HG03108 (cell line): Measurements from ENCODE around the gene OS9.

Source experiments
- ATAC-seq: cut with Tn5 transposase; IDR thresholded peaks from one replicate; pipeline ENCODE4 v1.9.1; 2021; ENCODE audit warnings: moderate library complexity; ENCODE audit not compliant: unreplicated experiment

OS9 gene

GRCh38 chr12:57750561-57751431, 56.9 kb downstream of the OS9 start:
- ATAC-seq, result no peak

DNA sequence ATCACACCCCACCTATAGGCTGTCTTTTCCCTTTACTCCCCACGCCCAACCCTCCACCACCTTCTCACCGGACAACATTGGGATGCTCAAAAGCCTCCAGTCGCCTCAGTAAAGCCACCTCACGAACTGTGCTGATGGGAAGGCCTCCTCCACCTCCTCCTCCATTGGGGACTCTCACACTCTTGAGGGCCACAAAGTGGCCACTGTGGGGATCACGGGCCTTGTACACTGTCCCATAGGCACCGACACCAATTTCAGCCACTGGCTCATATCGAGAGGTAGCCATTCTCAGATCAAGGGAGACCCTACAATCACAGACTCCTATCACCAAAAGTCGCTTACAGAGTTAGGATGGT, 57.5 kb downstream of the OS9 start:
- no peak for ATAC-seq

- peak; percentile 61 for ATAC-seq
Observed at GRCh38 chr12:57751788-57752667, 58.1 kb downstream of the OS9 start, which contains the start of gene CDK4. Gene CDK4, minus strand, starts transcription at chr12:57752310. Its CDS starts 593 bp downstream, at chr12:57751717.

DNA sequence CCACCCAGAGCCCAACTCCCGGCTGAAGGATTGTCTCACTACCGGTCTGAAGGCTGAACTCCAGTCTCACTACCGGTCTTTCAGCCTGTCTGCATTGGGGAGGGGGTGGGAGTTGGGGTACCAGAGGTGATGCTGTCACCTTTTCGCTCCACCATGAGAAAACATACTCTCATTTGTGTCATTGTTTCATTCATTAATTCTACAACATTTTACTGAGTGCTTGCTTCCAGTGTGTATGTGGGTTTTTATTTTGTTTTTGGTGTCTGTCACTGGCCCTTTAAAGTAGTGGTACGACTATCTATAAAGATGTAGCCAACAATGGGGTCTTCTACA, 58.7 kb downstream of the OS9 start:
- ATAC-seq, result no peak

GRCh38 chr12:57753756-57754337, 59.9 kb downstream of the OS9 start:
- no peak for ATAC-seq

DNA sequence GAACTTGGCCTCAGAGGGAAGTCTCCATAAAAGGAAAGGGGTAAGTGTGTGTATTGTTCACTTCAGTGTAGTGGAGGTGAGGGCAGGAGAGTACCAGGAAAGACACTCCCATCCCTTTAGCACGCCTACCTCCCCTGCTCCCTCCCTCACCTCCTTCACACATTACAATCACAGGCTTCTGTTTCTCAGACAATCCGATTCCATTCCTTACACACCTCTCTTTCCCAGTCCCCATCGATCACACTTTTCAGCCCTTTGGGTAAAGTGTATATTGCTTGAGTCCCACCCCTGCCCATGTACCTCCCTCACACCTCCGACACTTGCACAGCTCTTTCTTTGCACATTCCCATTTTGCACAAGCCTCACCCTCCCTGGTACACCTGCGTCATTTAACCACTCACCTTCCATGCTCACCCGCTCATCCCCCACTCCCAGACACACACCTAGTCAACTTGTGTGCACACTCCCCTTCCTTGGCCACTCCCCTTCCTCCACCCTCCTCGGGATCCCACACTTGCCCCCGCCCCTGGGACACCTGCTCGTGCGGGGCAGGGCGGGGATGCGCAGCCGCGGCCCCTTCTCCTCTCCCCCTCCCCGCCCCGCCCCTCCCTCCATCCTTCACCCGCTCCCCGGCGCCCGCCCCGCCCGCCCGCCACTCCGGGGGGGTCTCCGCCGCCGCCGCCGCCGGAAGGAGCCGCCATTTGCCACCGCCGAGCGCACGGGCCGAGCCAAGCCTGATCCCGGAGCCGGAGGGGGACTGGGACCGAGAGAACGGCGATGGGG, 60.7 kb downstream of the OS9 start, which contains the start of gene MARCHF9:
MARCHF9 (plus strand) TSS at position 693 of the 783 bp plus-strand sequence. CDS start 426 bp downstream, outside the sequence.
- peak; percentile 35 for ATAC-seq

- ATAC-seq, result no peak
Observed at GRCh38 chr12:57755194-57755453, 61.2 kb downstream of the OS9 start.

DNA sequence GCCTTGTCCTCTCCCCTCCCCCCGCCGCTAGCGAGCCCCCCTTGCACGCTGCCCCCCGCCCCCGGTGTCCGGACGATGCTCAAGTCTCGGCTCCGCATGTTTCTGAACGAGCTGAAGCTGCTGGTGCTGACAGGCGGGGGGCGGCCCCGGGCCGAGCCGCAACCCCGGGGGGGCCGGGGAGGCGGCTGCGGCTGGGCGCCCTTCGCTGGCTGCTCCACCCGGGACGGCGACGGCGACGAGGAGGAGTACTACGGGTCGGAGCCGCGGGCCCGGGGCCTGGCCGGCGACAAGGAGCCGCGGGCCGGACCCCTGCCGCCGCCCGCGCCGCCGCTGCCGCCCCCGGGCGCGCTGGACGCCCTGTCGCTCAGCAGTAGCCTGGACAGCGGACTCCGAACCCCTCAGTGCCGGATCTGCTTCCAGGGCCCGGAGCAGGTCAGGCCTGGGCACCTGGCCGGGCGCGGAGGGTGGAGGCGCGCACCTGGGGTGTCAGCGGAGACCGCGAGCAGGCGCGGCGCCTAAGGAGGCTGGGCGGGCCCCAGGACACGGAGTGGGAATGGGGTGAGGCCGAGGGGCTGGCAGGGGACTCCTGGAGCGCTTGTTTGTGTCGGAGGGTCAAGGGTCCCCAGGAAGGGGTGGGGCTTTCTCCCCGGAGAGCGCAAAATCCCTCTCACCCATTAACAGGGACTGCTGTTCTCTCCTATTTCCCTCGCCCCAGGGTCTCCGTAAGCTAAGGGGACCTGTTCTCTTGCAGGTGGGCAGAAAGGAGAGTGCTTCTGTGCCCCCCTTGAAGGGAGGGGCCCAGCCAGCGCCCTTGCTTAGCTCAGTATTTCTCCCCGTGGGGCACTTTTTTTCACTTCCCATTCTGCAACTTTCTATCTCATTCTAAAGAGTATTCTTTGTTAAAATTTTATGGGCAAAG, 61.8 kb downstream of the OS9 start:
- no peak for ATAC-seq

DNA sequence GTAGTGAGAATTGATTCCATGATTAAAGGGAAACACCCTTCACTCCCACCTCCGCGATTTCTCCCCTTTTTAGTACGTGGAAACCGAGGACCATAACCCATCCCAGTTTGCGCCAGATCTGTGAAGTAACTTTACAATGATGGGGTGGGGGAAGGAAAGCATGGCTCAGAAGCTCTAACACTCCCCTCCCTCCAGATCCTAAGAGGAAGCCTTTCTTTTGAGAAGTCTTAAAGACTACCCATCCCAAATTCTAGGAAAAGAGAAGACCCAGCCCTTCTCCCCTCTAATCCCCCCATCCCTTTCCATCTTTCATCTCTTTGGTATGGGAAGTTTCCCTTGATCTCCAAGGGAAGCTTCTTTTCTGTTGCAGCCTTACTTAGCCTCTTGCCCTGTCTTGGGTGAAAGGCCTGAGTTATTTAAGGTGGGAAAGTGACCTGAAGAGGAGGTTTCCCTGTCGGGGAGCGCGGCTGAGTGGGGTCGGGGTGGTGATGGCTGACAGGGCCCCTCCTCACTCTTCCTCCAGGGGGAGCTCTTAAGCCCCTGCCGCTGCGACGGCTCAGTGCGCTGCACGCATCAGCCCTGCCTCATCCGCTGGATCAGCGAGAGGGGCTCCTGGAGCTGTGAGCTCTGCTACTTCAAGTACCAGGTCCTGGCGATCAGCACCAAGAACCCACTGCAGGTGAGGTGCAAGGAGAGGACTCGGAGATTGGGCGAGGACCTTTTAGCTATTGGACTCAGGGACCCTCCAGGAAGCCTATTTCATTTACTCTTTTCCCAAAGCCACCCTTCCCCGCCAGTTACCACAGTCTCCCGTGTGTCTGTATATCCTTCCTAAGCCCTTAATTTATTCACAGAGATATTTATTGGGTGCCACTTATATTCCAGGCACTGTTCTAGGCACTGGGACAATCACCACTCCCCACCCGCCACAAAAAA, 62.7 kb downstream of the OS9 start:
- no peak for ATAC-seq

DNA sequence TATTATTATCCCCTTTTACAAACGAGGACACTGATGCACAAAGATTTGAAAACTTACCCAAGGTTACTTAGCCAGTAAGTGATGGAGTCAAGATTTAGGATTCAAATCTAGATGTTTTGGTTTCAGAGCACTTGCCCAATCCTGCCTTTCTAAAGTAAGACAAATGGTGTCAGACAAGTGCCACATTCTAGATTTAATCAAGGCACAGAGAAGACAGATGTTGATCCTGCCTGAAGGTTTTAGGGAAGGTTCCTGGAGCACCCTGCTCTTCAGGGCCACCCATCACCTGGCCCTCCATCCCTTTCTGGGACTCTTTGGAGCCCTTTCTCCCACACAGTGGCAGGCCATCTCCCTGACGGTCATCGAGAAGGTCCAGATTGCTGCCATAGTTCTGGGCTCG, 63.8 kb downstream of the OS9 start:
- ATAC-seq, result no peak

DNA sequence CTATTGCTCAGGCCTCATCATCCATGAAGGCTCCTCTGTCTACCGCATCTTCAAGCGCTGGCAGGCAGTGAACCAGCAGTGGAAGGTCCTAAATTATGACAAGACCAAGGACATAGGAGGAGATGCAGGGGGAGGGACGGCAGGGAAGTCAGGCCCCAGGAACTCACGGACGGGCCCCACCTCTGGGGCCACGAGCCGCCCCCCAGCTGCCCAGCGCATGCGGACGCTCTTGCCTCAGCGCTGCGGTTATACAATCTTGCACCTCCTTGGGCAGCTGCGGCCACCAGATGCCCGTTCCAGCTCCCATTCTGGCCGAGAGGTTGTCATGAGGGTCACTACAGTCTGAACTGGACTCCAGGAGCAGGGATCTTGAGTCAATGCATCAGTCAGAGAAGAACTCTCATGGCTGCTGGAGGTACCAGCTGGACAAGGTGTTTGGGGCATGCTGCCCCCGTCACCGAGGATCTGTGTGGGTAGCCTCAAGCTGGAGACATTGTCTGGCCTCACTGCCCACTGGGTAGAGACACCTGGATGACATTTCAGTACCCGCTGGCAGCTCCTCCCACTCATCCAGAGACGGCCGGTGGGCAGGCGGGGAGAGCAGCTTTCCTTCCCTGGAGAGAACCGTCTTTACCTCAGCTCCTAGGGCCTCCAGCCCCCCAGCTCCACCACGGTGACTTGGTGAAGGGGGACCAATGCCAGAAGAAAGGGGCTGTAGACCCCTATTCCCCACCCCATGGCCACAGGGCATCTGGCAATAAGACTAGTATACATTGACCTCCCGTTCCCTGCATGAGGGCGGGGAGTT, 64.8 kb downstream of the OS9 start:
- ATAC-seq, result no peak

- ATAC-seq, result no peak
Observed at GRCh38 chr12:57759360-57759980, 65.5 kb downstream of the OS9 start.

DNA sequence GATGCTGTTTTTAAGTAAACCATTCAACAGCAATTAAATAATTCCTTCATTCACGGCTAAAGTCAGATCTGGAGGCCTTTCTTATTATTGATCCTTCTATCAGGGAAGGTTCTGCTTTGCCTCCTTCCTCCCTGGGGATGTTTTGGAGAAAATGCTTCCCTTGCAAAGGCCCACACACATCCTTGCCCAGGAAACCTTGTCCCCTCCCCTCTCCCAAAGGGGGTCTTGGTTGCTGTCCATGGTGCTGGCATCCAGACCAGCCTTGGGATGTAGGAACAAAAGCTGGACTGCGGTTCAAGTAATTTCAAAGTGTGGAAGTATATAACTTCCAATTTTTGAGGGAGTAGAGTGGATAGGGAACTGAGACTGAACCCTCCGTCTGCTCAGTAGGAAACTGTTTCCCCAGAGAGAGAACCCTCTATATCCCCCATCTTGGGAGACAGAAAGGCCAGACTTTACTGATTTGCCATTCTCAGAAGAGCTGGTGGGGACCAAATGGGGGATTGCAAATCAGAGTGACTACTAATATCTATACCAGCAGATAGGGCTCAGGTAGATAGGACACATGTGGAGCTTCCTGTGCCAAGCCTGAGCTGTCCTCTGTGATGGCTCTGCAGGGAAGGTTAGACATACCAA, 66.5 kb downstream of the OS9 start:
- ATAC-seq, result no peak

GRCh38 chr12:57761391-57761998, 67.6 kb downstream of the OS9 start:
- ATAC-seq, result no peak

DNA sequence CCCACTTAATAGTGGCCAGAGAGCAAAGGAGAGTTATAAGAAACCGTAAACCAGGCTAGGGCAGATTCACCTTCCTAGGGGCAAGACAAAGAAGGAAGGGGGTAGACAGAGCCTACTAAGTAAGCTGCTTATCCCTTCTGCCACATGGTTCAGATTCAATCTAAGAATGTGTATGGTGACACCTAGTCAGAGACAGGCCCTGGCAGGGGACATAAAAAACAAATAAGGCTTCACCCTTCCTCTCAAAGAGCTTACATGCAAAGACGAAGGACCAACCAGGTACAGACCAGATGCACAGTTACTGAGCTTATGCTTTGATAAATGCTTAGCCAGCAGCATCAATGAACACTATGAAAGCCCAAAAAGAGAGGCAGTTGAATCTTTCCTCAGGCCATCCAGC, 68.5 kb downstream of the OS9 start:
- ATAC-seq, result no peak

GRCh38 chr12:57763881-57764661, 70.1 kb downstream of the OS9 start:
- no peak for ATAC-seq
